Heart left ventricle (tissue), 13 donors: ENCODE data around the gene CCDC106.

Experiments used
- CTCF ChIP-seq, 12 donors: fragments of 200-600 bp; sonication (generic) in 4 of 12; IDR thresholded peaks; one replicate each; pipeline versions ENCODE4 v1.5.0 to v1.8.0; 2018 to 2022; ENCODE audit warnings: antibody characterized with exemption in 12 of 12, mild to moderate bottlenecking in 5 of 12
- POLR2A ChIP-seq, 2 donors: fragments of 450-650 bp; IDR thresholded peaks; one replicate each; pipeline ENCODE4 v1.6.1; 2017; ENCODE audit warnings: antibody characterized with exemption in 2 of 2, mild to moderate bottlenecking in 2 of 2, moderate library complexity in 2 of 2
- donor health status: ischemic (EF 13 %, LVEDD 7.1; RV severe dilation, severe dysfunction).
- donor health status: DM: no; HTN: yes; CAD: no.
- donor health status: DM: no; HTN: no; CAD: no.
- donor health status: ischemic (EF 25% LVEDD 6.9; RV normal size, moderate dysfunction).
- donor health status: ischemic (EF 25% LVEDD 5.7; RV mildly dilated, moderate dysfunction).
- donor health status: ischemic (EF 35%, LVEDD 5.7; RV mildly dilated, moderate dysfunction).
- donor health status: nonischemic (EF 11% LVEDD 7.7; RV severe dilation, severe dysfunction).
- donor health status: DM: yes; HTN: yes; CAD: no.
- donor health status: PGD.
- donor health status: ischemic (EF 29% LVEDD 5.4; RV normal size, mild dysfunction).
- donor health status: nonischemic (EF 23%, LVEDD 6.1; RV moderate dilation, normal function).

- TF ChIP-seq CTCF (IDR thresholded peaks at IDR 0.05) = no peak
- no peak for TF ChIP-seq POLR2A (IDR thresholded peaks at IDR 0.05)
Measured at GRCh38 chr19:55695511-55696290, 47.7 kb downstream of the CCDC106 start.
